ENCODE measurements around the gene APBA1.

Gene APBA1

DNA sequence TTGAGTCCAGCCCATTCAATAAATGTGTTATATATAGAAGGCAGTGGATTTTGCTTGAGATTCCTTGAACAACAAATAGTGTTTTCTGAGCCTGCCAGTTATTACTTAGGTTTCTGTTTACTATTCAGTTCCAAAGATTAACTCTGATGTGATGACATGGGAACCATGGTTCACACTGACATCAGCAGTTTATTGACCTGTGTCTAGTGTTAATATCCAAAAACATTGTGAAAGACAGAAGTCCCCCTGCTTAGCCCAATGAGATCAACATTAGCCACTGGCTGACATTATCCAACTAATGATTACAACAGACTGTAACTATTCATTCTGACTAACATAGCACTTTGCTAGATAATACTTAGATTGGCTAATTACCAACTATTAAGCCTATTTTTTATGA, 14.9 kb downstream of the APBA1 start:
- DNase-seq (ENCODE audit: low read depth), result no peak

DNA sequence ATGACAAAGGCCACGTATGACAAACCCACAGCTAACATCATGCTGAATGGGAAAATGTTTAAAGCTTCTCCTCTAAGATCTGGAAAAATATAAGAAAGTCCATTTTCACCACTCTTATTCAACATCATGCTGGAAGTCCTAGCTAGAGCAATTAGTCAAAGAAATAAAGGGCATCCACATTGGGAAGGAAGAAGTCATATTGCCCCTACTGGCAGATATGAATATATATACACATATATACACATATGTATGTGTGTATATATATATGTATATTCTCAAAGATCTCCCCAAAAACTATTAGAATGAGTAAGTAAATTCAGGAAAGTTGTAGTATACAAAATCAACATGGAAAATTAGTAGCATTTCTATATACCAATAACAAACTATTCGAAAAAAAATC, 17.1 kb downstream of the APBA1 start:
- DNase-seq (ENCODE audit: low read depth), result no peak

GRCh38 chr9:69653261-69653660, 18.9 kb downstream of the APBA1 start:
- no peak for DNase-seq (ENCODE audit: low read depth)

DNA sequence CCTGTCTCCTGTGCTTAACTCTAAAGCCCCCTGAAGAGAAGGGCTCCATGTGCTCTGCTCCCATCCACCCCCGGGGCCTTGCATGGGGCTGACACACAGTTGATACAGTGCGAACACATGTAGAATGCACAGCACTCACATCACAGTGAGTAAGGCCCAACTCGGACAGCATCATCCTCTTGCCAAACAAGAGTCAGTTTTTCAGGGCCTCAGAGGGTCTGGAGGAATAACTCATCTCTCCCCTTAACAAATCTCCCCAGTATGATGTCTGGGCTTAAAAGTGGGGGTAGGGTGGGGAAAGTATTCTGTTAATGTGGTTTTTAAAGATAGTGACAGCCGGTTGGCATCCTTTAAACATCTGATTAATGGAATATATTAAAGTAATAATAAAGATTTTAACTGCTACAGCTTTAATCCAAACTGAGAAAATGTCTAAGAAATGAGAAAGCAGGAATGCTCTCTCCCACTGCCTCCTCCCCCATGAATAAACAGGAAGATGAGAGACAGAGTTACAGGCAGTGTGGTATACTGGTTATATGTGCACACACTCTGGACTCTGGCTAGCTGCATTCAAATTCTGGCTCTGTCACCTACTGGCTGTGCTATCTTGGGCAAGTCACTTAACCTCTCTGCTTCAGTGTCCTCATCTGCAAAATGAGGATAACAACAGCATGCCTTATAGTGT, 22.5 kb downstream of the APBA1 start:
- no peak for DNase-seq (ENCODE audit: low read depth)

- DNase-seq (ENCODE audit: low read depth), result no peak
Measured at GRCh38 chr9:69647804-69648203, 24.4 kb downstream of the APBA1 start.

DNA sequence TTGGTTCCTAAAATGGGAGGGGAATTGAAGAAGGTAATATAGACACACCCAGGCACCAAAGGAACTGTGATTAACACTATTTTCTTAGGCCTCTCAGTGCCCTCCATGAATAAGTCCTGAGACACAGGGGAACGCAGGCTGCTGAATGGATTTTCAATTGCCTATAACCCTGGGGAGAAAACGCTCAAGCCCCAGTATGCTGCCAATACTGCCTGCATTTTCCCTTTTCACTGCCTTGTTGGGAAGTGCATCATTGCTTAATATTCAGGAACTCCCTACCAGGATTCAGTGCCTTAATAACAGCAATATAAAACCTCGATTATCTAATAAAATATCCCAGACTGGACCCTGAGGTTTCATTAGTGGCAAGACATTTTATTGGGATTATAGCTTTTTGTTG, 25.4 kb downstream of the APBA1 start:
- DNase-seq (ENCODE audit: low read depth), result no peak

- DNase-seq (ENCODE audit: low read depth), result no peak
Measured at GRCh38 chr9:69645488-69645887, 26.7 kb downstream of the APBA1 start.

DNA sequence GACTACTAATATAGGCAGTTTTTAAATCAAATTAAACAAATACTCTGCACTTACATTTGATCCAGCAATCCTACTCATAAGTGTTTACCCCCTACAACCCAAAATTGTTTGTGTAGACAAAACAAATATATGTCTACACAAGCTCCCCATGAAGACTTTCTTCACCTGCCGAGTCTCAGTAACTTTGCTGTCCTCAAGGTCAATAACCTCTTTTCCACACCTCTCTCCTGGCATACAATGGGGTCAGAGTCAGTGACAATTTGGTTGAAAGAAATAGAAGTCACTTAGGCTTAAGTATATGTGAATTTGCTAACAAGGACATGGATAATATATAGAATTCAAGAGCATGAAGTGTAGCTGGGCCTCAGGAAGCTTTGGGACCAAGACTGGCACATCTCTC, 29.1 kb downstream of the APBA1 start:
- DNase-seq (ENCODE audit: low read depth), result no peak

DNA sequence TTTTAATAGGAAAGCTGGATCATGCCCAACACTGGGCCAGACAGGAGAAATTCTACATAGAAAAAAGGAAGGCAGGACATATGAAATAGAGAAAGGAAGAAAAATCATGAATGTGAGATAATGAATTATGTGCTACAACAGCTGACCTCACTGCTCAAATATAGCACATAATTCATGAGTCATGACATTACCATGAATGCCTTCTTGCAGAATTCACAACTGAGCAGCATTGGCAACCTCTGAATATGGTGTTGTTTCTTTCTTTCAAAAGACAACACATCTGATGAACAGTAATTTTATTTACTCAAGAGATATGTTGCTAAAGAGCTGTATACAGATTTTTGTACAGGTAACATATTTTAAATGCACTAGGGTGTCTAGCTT, 34.4 kb downstream of the APBA1 start:
- no peak for DNase-seq (ENCODE audit: low read depth)

GRCh38 chr9:69637193-69637816, 34.9 kb downstream of the APBA1 start:
- no peak for DNase-seq (ENCODE audit: low read depth)

- DNase-seq (ENCODE audit: low read depth), result no peak
Measured at GRCh38 chr9:69633716-69634115, 38.5 kb downstream of the APBA1 start.

- DNase-seq (ENCODE audit: low read depth), result no peak
Measured at GRCh38 chr9:69632768-69633167, 39.4 kb downstream of the APBA1 start.

DNA sequence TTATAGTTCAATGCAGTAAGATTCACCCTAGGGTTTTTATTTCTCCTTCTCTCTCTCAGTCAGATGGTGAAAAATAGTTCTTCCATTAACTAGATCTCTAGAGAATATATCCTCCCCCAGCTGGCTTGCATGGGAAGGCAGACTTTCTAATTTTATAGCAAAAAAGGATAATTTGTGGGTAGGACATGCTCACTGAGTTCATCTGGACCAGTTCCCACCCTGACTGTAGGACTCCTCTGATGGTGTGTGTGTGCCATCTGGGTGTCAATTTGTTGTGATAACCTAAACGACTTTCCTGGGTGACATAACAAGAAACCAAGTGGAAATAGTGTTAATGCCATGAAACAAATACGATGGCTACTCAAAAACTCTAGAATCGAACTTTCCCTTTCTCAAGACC, 44.9 kb downstream of the APBA1 start:
- no peak for DNase-seq (ENCODE audit: low read depth)

GRCh38 chr9:69623276-69623675, 48.9 kb downstream of the APBA1 start:
- no peak for DNase-seq (ENCODE audit: low read depth)

DNA sequence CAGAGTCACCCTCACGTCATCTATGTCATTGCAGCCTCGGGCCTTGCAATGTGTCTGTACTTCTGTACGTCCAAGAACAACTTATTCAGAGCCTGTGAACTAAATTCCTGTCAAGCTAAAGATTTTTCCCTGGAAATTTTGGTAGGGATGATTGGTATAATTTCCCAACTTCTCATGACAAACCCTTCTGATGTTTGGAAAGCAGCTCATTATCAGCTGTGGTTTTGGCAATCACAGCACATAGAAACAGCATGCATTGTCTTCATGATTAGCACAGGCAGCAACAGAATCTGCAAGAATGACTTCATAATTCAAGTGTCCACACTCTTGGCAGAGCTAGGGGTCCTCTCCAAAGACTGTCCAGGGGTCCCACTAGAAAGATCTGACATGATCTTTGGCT, 49.5 kb downstream of the APBA1 start:
- no peak for DNase-seq (ENCODE audit: low read depth)

DNA sequence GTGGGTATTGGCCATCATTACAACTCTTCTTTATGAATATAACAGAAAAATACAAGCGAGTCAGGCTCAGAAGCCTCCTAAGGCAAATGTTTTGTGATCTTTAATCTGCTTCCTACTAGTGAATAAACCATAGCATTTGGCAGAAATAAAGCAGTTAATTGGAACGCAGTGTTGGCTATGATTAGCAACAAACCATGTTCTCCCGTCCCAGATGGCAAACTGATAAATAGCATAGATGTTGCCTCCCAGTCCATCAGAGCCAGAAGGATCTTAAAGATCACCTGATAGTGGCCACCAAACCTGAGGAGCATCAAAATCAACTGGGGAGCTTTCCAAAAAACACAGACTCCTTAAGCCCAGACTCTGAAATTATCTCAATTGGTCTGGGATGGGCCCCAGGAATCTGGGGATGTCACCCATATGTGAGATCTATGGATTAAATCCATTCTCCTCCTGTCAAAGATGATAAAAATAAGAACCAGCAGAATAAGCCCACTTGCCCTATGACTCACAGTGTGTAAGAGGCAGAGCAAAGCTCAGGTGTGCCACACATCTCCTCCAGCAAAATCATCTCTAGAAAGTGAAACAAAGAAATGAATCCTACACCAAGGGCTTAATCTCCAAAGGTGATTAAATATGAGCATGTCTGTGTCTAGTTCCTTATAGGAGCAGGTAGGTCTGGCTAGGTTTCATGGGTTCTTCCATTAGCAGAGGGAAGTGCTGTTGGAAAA, 50.3 kb downstream of the APBA1 start:
- no peak for DNase-seq (ENCODE audit: low read depth)

DNA sequence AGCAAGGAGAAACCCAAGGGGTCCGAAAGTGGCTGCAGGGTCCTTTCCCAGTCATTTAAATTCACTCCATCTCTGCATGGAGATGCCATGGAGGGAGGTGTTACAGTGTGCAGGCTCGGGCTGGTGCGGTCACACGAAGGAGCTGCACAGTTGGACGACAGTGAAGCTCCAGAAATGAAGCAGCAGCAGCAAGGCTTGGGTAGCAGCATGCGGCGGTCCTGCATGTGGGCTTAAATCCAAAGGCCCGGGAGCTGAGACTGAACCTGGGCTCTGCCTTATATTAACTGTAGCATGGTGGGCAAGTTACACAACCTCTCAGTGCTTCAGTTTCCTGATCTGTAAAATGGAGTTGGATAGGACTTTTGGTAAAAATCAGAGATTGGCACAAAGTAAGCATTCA, 51.4 kb downstream of the APBA1 start:
- DNase-seq (ENCODE audit: low read depth), result no peak

DNA sequence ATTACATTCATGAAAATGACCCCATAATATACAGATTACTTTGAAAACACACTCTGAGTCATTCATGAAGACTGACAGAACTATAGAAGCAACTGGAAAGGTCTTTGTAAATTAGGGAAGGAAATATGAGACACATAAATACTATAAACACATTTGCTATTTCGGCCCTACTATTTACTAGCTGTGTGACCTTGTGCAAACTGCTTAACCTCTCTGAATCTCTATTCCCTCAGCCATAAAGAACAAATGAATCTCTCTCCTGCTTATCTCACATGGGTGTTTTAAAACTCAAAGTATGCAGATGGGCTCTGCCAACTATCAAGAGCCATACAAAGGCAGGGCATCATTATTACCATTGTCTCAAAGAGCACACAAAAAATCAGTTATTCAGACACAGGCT, 52.9 kb downstream of the APBA1 start:
- DNase-seq (ENCODE audit: low read depth), result no peak

GRCh38 chr9:69617006-69617405, 55.2 kb downstream of the APBA1 start:
- DNase-seq (ENCODE audit: low read depth), result no peak

- DNase-seq (ENCODE audit: low read depth), result no peak
Measured at GRCh38 chr9:69615880-69616279, 56.3 kb downstream of the APBA1 start.

GRCh38 chr9:69611221-69611620, 61.0 kb downstream of the APBA1 start:
- no peak for DNase-seq (ENCODE audit: low read depth)

DNA sequence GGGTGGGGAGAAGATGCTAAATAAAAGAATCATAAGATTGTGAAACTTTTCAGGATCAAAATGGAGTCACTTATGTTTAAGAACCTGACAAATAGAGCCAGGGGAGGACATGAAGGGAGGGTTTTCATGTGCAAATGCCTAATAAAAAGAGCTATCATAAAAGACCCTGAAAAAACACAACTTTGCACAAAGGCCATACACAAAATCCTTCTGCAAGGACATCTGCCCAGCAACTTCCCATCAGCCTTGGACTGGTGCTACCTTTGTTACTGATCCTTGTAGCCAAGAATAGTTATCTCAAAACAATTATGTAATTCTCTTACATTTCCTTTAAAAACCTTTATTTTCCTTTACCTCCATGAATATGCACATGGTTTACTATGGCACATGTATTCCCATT, 63.0 kb downstream of the APBA1 start:
- DNase-seq (ENCODE audit: low read depth), result no peak

GRCh38 chr9:69606089-69606488, 66.1 kb downstream of the APBA1 start:
- DNase-seq (ENCODE audit: low read depth), result no peak

- DNase-seq (ENCODE audit: low read depth), result no peak
Measured at GRCh38 chr9:69605406-69605805, 66.8 kb downstream of the APBA1 start.

All from stimulated activated CD8-positive, alpha-beta memory T cell treated with anti-CD3 and anti-CD28 coated beads, Interleukin-4, amount 100 ng/mL, for 24 hours (primary cell).